OCI-LY3 (cell line): ENCODE data around the gene ATN1.

Source experiments
- H2AFZ ChIP-seq: fragments of 200-600, 300-600 bp; shearing (Covaris generic); 2 replicates; pipeline ENCODE4 v1.6.0; 2014; ENCODE audit warnings: antibody characterized with exemption, low read depth, low read length
- H3K27ac ChIP-seq: fragments of 200-600, 300-600 bp; sonication (generic); 2 replicates; pipeline ENCODE4 v1.5.1; 2014; ENCODE audit warnings: mild to moderate bottlenecking, low read length, moderate library complexity, mixed read lengths
- H3K27me3 ChIP-seq: fragments of 200-600, 300-600 bp; sonication (generic); 2 replicates; pipeline ENCODE4 v1.6.1; 2014; ENCODE audit warnings: low read depth, low read length, mixed read lengths
- H3K36me3 ChIP-seq: fragments of 200-600, 300-600 bp; sonication (generic); replicated peaks from 2 replicates; pipeline ENCODE3; 2014; ENCODE audit warnings: low read depth, low read length, mixed read lengths
- H3K4me1 ChIP-seq: fragments of 300-600, 200-600 bp; sonication (generic); 2 replicates; pipeline ENCODE4 v1.6.1; 2014; ENCODE audit warnings: low read length, mixed read lengths
- H3K4me2 ChIP-seq: fragments of 200-600, 300-600 bp; sonication (generic); 2 replicates; pipeline ENCODE4 v1.6.1; 2014; ENCODE audit warnings: low read length, mixed read lengths
- H3K4me3 ChIP-seq: fragments of 300-600, 200-600 bp; sonication (generic); 2 replicates; pipeline ENCODE4 v1.5.1; 2014; ENCODE audit warnings: antibody characterized with exemption, mild to moderate bottlenecking, low read length, moderate library complexity
- H3K79me2 ChIP-seq: fragments of 300-600, 200-600 bp; shearing (Covaris generic); 2 replicates; pipeline ENCODE4 v1.6.1; 2014; ENCODE audit warnings: mild to moderate bottlenecking, low read length, mixed read lengths
- H3K9ac ChIP-seq: fragments of 300-600, 200-600 bp; shearing (Covaris generic); 2 replicates; pipeline ENCODE4 v1.6.0; 2014; ENCODE audit warnings: mild to moderate bottlenecking, low read length, moderate library complexity
- H3K9me3 ChIP-seq: fragments of 200-600, 300-600 bp; shearing (Covaris generic); 2 replicates; pipeline ENCODE4 v1.6.1; 2014; ENCODE audit warnings: low read length, mixed read lengths; ENCODE audit not compliant: insufficient read depth
- H4K20me1 ChIP-seq: fragments of 200-600, 300-600 bp; sonication (generic); 2 replicates; pipeline ENCODE4 v1.6.1; 2016; ENCODE audit warnings: low read length, mixed read lengths; ENCODE audit not compliant: insufficient read depth
- EZH2phosphoT487 ChIP-seq: fragments of 200-600 bp; shearing (Covaris generic); IDR thresholded peaks from 2 replicates; pipeline ENCODE4 v1.6.1; 2018; ENCODE audit warnings: antibody characterized with exemption, mixed run types, low read depth
- TF ChIP-seq, protein P1 (sequence below): fragments of 200-600, 300-600 bp; sonication (generic); IDR thresholded peaks from 2 replicates; pipeline ENCODE4 v1.5.1; 2014; ENCODE audit warnings: antibody characterized with exemption, low read length, low read depth

Gene ATN1

GRCh38 chr12:6909421-6910145 lies 18.2 kb upstream of the ATN1 start:
- H3K9ac ChIP-seq, result no peak overlapping the region
- TF ChIP-seq, protein P1, sequence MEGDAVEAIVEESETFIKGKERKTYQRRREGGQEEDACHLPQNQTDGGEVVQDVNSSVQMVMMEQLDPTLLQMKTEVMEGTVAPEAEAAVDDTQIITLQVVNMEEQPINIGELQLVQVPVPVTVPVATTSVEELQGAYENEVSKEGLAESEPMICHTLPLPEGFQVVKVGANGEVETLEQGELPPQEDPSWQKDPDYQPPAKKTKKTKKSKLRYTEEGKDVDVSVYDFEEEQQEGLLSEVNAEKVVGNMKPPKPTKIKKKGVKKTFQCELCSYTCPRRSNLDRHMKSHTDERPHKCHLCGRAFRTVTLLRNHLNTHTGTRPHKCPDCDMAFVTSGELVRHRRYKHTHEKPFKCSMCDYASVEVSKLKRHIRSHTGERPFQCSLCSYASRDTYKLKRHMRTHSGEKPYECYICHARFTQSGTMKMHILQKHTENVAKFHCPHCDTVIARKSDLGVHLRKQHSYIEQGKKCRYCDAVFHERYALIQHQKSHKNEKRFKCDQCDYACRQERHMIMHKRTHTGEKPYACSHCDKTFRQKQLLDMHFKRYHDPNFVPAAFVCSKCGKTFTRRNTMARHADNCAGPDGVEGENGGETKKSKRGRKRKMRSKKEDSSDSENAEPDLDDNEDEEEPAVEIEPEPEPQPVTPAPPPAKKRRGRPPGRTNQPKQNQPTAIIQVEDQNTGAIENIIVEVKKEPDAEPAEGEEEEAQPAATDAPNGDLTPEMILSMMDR, result no peak
- no peak for TF ChIP-seq EZH2phosphoT487
- no peak overlapping the region for H2AFZ ChIP-seq
- no peak overlapping the region for H3K4me2 ChIP-seq
- no peaks in the 10 kb centered on the region for H3K36me3 ChIP-seq
- no peaks in the 10 kb centered on the region for H4K20me1 ChIP-seq
- no peak overlapping the region for H3K4me3 ChIP-seq
- H3K27me3 ChIP-seq, result no peaks in the 10 kb centered on the region
- no peak overlapping the region for H3K27ac ChIP-seq
- H3K9me3 ChIP-seq, result no peaks in the 10 kb centered on the region
- H3K4me1 ChIP-seq, result peaks cover 13% of the 10 kb centered on the region
- peaks cover 2% of the 10 kb centered on the region; the same call in 1 of the 2 replicates for H3K79me2 ChIP-seq

- no peak overlapping the region for H3K4me2 ChIP-seq
- peaks cover 13% of the 10 kb centered on the region for H3K79me2 ChIP-seq
- H3K9me3 ChIP-seq, result no peaks in the 10 kb centered on the region
- TF ChIP-seq EZH2phosphoT487, result no peak
- TF ChIP-seq, protein P1, result no peak
- H4K20me1 ChIP-seq, result 0 out of 2 replicates have a peak, but pooled peaks cover 9% of the 10 kb centered on the region
- H3K36me3 ChIP-seq, result peaks cover 13% of the 10 kb centered on the region
- no peak overlapping the region for H3K4me3 ChIP-seq
- no peak overlapping the region for H2AFZ ChIP-seq
- H3K27ac ChIP-seq, result no peak overlapping the region
- no peak overlapping the region for H3K9ac ChIP-seq
- no peaks in the 10 kb centered on the region for H3K27me3 ChIP-seq
- H3K4me1 ChIP-seq, result peaks cover 14% of the 10 kb centered on the region
Measured at GRCh38 chr12:6912164-6912935, 15.4 kb upstream of the ATN1 start.

DNA sequence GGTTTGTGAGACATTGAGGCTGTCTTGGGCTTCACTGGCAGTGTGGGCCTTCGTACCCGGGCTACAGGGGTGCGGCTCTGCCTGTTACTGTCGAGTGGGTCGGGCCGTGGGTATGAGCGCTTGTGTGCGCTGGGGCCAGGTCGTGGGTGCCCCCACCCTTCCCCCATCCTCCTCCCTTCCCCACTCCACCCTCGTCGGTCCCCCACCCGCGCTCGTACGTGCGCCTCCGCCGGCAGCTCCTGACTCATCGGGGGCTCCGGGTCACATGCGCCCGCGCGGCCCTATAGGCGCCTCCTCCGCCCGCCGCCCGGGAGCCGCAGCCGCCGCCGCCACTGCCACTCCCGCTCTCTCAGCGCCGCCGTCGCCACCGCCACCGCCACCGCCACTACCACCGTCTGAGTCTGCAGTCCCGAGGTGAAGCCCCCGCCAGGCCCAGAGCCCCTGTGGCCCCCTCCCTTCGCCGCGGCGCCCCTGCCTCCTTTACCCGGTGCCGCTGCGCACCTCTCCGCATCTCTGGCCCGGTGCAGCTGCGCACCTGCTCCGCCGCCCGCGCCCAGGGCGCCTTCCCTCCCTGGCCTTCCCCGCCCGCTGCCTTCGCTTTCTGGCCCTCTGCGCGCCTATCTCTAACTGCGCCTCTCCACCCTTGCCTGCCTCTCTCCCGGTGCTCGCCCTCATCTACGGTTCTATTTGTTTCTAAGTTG lies 13.4 kb upstream of the ATN1 start, which contains the start of gene ENO2:
Gene ENO2 (plus strand): TSS at position 335 of the 701 bp plus-strand sequence. CDS start 1,253 bp downstream, outside the sequence.
- H3K9me3 ChIP-seq, result no peaks in the 10 kb centered on the region
- peak within 1 kb of the TSS; percentile 96 for H3K4me2 ChIP-seq
- H3K4me3 ChIP-seq, result peak within 1 kb of the TSS; percentile 89
- peak within 1 kb of the TSS; percentile 94 for H2AFZ ChIP-seq
- no peak for TF ChIP-seq EZH2phosphoT487
- TF ChIP-seq, protein P1, result no peak
- H3K9ac ChIP-seq, result peak within 1 kb of the TSS; percentile 82
- peaks cover 14% of the 10 kb centered on the region for H3K4me1 ChIP-seq
- 0 out of 2 replicates have a peak, but pooled peaks cover 9% of the 10 kb centered on the region for H4K20me1 ChIP-seq
- H3K27me3 ChIP-seq, result no peaks in the 10 kb centered on the region
- H3K27ac ChIP-seq, result peak within 1 kb of the TSS; percentile 40; the same call in 1 of the 2 replicates
- peaks cover 24% of the 10 kb centered on the region for H3K36me3 ChIP-seq
- H3K79me2 ChIP-seq, result peaks cover 13% of the 10 kb centered on the region
